NK-92 (cell line): ENCODE results near the gene NSG1.

Experiments
- DNase-seq: peaks from one replicate; lab custom pipeline; 2025; ENCODE audit not compliant: unreplicated experiment; lab: John Stamatoyannopoulos, UW

NSG1 gene

DNA sequence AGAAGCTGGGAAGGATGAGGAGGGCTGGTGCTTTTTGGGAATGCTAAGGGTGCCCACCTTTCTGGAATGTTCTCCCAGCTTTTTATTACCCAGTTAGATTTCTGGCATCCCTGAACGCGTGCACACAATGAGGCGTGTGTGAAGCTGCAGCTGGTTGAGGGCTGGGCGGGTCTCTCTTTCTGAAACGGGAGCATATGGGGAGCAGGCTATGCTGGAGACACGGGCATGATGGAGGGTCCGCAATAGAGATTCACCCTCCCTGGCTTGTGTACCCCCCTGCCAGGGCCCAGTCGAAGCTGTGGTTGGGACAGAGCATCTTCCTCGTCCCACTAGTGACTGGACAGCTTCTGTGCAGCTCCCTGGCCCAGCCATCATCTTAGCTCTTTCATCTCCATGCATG lies 8.5 kb downstream of the NSG1 start:
- no peak for DNase-seq

DNA sequence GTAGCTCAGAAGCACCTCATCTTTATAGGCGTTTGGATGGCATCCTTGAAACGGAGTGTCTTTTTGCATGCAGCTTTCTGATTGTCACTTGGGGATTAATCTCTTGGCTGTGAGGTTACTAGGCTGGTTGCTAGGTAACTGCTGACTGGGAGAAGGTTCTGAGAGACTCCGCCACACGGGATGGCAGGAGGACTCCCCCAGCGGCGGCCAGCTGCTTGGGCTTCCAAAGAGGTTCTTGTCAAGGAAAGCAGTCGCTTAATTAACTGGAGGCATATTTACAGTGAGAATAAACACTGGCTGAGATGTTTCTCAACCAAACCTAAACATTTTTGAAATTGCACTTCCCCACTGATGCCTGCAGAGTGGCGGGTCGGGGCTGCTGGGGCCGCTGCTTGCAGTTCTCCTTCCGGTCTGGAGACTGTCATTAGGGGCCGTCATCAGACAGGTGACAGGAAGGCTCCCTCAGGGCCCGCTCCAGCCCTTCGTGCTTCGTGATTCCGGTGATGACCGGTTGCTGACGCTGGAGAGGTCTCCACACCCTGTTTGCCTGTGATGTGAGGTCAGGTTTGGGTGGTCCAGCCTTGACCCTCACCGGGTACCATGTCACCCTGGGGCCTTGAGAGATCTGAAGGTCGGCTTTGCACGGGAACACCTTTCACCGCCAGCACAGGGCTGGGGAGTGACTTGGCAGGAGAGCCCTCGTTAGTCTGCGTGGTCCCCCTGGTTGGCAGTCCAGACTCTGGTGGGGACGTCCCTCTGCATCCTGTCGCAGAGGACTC lies 9.1 kb downstream of the NSG1 start:
- DNase-seq: no peak

DNA sequence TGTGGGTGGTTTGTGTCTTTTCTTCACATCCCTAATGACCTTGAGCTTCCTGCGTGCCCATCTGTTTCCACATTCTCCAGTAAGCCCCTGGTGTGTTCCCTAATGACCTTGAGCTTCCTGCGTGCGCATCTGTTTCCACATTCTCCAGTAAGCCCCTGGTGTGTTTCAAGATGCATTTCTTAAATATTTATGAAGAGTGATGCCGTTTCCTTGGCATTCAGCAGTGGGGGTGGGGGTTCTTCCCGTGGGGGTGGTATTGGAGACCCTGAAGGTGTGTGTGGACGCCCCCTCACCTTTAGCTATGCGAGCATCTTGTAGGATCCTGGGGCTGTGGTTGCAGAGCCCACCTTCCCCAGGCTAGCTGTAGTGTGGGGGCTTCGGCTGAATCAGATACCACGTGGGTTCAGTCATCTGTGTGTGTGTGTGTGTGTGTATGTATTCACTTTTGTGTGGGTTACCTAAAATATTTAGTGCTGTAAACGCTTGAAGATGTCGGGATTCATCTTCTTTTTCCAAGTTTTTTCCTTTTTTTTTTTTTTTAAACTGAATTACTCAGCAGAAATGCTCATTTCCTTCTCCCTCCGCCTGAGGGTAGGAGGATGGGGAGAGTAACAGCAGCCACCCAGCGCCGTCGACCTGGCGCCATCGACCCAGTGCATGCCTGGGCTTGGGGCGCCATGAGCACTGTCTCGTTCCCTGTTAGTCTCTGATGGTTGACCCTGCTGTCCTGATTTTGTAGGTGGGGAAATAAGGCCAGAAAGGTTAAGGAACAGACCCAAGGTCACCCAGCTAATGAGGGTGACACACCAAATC lies 9.9 kb downstream of the NSG1 start:
- DNase-seq: no peak

DNA sequence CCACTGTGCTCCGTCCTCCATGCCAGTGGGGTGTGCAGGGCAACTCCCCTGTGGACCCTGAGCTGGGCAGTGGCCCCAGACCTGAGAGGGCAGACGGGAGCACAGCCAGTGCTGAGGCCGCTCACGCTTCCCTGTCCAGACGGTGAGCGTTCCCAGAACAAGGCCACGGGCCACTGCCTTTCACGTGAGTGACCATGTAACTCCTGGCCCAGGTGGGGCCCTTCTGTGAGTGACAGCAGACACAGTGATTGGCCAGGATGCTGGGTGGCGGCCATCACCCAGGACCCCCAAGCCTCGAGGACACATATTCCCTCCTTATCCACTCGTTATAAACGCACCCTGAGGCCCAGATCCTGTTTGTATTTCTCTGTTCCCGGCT lies 10.5 kb downstream of the NSG1 start:
- DNase-seq: no peak

DNA sequence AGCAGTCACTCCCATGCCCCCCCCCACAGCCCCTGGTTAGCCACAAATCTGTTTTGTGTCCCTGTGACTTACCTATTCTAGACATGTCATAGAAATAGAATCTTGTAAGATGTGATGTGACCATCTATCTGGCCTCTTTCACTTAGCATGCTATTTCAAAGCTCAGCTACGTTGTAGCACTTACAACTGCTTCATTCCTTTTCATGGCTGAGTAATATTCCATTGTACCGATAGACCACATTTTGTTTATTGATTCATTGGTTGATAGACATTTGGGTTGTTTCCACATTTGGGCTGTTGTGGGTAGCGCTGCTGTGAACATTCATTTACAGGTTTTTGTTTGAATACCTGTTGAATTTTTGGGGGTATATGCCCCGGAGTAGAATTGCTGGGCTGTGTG lies 11.5 kb downstream of the NSG1 start:
- DNase-seq: no peak

DNA sequence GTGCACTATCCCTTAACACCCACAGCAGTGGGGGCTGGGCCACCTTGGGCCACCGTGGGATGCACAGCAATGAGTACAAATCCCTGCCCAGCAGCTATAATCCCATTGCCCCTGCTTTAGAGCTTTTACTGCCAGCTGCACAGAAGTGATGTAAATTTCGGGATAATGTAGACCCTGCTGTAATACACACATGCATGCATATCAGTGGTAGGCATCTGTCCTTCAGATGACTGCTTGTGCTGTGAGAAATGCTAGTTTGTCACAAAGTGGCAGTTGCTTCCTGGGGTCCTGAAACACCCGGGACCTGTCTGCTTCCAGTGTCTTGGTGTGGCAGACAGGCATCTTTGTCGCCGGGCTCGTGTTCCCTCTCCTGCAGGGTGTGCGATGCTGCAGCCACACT lies 14.1 kb downstream of the NSG1 start:
- no peak for DNase-seq

DNA sequence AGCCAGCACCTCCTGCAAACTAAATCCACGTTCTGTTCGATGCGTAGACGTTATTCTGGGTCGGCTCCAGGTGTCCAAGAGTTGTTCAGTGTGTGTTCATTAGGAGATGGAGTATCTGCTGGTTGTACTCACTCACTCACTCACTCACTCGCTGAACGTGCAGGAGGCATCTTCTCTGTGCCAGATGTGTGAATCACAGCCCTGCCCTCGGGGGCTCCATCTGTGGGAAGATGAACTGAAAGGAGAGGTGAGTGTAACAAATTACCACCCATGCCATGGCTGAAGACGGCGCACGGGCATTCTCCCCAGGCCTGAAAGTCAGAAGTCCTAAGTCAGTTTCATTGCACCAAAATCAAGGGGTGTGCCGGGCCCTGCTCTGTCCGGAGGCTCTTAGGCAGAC lies 16.1 kb downstream of the NSG1 start:
- no peak for DNase-seq

DNA sequence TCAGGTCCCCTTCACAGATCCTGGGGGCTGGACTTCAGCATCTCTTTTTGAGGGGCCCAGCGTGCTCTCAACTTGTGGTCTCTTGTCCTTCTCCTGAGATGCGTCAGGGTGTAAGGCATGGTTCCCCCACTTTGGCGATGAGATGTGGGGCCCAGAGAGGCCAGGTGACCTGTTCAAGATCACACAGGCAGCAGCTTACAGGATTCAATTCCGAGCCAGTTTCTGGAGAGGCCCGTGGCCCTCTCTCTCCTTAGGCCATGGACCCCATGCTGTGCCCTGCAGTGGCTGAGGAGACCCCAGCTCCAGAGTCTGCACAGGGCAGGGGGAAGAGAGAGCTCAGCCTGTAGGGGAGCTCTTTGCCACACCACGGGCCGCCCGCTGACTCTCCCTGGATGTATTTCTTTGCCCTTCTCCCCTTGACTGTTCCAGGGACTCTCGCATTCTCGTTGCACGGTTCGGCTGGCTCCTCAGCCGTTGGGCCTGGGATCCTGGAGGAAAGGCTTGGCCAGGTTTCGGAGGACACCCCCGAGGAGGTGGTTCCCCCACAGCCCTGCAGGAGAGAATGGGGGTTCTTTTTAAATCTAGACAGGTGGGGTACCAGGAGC lies 18.6 kb downstream of the NSG1 start:
- DNase-seq: no peak

DNA sequence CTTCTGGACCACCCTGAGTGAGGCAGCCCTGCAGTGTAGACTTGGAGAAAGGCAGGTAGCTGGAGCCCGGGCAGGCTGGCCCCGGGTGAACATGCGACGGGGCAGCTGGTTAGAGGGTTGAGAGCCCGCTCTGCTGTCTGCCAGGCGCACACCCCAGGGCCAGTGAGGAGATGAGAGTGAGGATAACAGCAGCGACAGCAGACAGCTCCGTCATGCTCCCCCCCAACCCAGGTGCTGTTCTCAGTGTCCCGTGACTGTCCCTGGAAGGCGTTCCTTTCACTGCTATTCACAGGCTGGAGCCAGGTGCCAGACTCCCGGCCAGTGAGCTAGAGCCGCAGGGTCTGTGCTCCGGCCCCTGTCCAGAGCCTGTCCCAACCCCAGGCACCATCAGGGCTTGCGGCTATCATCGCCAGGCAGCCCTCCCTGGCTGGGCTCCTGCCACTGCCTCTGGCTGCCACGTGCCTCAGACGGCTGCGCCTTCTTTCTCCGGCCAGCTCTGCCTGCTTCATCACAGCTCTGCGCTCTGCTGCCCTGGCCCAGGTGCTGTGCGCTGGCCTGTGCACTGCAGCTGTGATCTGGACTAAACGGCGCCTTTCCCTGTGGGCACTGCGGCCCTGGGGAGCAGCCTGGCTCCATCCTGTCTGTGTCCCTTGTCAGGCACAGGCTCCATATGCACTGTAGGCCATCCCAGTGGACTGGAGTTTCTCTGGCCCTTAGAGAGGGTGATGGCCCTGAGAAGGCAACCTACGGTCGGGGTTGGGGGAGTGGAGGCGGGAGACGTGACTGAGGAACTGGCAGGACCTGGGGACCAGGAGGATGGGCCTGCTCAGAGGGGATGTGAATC lies 19.8 kb downstream of the NSG1 start:
- DNase-seq: no peak

DNA sequence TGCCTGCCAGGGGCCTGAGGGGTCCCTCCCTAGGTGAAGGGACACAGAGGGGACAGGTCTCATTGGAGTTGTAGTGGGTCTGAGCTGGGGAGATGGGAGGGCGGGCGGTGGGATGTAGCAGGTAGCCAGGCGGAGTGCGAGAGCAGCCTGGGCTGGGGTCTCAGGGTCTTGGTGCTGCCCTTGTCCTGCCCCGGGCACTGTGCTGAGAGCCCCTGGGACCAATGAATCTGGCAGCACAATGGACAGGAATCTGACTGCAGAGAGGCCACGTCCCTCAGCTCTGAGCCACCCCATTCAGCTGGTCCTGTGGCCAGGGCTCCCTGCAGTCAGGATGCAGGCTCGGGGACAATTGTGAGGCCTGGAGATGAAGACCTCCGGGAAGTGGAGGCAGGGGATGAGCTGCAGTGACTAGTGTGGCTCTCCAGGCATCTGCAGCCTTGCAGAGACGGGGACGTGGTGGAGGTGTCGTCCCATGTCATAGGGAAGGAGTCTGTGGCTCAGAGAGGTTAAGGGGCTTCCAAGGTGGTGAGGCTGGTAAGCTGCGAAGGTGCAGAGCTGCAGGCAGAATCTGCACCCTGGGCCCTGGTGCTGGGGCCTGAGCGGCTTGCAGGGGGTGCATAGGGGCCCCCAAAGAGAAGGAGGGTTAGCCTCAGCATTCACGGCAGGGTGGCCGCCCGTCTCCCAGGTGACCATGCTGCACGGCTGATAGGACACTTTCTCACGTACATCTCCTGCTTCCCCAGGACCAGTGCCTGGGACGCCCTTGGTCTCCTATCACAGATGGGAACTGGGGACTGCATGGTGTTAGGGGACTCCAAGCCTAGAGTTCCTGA lies 20.6 kb downstream of the NSG1 start:
- DNase-seq: no peak

DNA sequence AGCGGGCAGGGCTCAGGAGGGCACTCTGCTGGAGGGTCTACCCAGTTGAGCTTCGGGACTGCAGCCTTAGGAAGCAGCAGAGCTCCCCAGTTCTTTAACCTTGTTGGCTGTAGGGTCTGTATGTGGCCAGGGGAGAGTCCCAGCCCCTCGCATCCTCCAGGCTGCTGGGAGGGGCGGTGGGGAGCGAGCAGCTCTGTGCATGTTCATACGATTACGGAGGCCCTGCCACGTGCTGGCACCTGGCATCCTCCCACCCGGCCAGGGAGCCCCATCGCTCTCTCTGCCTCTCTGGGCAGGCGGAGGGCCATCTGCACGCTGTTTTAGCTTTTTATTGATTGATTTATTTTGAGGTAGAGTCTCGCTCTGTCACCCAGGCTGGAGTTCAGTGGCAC lies 21.2 kb downstream of the NSG1 start:
- DNase-seq: no peak

DNA sequence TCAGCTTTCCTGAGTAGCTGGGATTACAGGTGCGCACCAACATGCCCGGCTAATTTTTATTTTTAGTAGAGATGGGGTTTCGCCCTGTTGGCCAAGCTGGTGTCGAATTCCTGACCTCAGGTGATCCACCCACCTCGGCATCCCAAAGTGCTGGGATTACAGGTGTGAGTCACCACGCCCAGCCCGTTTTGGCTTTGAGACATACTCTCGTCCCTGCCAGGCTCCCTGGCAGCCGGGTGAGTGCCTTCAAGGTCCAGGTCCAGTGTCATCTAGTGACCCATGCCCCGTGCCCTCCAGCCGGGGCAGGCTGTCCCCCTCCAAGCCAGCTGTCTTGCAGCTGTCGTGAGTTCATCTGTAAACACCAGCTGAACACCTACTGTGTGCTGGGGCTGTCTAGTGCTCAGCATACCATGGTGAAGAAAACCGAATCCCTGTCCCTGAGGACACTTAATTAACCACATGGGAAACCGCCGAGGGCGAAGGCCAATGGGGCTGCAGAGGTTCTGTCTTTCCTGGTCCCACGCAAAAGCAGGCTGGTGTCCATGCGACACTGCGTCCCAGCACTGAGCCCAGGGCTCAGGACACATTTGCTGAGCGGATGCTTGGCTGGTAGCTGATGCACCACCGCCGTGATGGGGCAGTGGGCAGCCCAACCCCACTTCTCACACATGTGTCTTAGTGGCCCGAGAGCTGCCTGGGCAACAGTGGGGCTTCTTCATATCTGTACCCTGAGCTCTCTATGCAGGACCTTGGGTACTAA lies 21.9 kb downstream of the NSG1 start:
- DNase-seq: no peak

DNA sequence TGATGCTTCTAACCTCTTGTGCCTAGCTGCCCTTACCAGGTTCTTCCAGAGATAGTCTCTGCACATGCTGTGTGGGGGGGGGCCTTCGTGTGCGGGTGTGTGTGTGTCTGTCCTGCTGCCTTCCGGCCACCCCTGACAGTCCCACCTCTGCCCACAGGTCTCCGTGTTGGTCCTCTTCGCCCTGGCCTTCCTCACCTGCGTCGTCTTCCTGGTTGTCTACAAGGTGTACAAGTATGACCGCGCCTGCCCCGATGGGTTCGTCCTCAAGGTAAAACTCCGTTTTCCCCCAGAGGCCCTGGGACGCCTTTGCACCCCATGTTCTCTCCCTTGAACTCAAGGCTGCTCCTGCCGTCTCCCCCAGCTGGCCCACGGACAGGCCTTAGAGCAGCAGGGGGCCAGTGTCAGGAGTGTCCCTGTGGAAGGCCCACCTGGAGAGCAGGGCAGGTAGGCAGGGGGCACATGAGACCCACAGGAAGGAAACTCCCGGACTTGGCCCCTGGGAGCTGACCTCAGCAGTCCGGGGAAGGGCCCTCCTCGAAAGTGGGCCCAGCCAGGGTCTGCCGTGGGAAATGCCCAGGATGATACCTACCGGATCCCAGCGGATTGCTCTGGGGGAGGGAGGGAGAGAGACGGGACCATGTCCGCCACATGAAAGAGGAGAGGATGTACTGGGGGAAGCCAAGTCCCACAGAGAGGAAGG lies 22.7 kb downstream of the NSG1 start:
- DNase-seq: no peak

DNA sequence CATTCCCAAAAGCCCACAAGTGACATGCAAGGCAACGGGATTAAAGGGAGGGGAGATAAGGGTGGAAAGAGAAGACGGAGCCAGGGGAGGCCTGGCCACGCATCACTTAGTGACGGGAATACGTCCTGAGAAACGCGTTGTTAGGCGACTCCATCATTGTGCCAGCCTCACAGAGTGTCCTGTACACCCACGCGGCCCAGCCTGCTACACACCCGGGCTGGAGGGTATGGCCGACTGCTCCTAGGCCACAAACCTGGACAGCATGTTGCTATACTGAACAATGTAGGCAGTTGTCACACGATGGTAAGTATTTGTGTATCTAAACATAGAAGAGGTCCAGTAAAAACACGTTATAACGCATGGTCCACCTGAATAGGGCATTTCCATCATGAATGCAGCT lies 23.4 kb downstream of the NSG1 start:
- DNase-seq: no peak

DNA sequence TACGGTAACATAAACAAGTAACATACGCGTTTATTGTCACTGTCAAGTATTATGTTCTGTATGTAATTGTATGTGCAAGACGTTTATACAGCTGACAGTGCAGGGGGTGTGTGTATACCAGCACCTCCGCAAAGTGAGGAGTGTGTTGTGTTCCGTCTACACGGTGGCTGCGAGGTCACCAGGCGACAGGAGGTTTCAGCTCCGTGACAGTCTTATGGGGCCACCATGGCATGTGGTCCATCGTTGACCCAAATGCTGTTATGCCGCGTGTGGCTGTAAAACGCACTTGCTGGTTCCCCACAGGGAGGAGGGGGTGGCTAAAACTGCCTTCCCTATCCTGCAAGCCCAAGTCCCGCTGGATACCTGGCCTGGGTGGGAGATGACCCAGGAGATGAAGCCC lies 25.0 kb downstream of the NSG1 start:
- DNase-seq: no peak

DNA sequence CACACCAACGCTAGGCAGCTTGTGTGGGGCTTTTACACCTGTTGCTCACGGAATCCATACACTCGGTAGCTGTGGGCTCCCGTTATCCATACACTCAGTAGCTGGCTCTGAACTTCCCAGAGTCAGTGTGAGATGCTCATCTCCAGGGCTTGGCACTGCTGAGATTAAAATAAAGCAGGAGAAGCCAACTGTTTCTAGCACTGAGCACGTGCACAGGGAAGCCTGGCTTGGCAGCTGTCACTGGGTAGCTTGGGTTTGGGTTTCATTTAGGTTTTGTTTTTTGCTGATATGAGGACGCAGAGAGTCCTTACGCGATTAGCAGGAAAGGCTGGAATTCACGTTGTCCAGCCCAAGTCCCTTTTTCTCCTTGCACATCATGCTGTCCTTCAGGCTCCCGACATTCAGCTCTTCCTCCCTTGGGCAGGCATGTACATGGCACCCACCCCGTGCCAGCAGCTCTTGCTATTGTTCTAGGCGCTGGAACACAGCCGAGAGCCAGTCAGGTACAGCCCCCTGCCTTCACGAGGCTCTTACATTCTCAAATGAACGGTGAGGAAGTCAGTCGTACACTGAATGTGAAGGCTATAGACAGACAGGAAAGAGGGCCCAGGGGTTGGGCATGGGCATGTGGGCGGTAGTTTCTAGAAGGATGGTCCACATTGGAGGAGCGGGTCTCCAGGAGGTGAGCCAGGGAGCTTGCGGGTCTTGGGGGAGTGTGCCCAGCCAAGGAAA lies 25.9 kb downstream of the NSG1 start:
- no peak for DNase-seq

DNA sequence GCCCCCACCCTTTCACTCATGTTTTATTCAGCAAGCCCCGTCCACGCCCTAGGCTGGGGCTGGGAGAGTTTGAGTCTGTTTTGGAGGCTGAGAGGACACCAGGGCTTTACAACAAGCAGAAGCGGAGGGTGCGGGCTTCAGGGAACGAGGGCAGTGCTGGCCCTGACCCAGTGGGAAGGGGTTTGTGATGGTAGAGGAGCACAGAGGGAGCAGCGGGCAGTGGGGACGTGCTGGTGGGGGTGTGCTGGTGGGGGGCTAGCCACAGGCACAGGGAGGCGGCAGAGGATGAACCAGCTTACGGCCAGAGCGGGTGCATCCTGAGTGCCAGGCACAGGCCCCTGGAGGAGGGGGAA lies 26.4 kb downstream of the NSG1 start:
- DNase-seq: no peak

DNA sequence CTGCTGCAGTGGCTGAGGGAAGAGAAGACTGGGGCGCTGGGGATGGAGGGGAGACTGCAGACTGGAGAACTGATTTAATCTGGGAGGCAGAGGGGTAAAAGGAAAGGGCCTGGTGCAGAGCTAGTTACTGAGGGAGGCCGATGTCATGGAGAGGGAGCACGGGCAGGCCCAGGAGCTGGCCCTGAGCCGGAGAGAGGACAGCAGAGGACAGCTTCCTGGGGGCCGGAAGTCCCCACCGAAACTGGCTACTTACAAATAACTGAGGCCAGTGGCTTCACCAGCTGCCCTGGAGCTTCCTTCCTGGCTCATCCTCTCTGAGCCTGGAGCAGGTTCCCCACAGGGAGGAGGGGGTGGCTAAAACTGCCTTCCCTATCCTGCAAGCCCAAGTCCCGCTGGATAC lies 26.9 kb downstream of the NSG1 start:
- DNase-seq: no peak
